GM18907 (cell line): Measurements from ENCODE around the gene ANKS1A.
A peak's percentile ranks its signal among the peaks of the same experiment; 100 is the strongest.
"Not testable (repeated sequence)": the region's sequence is repeated elsewhere in the genome, so short reads cannot be mapped to it uniquely, and the experiment has no call there.

ENCODE experiments used
- ATAC-seq: cut with Tn5 transposase; IDR thresholded peaks from one replicate; pipeline ENCODE4 v1.9.1; 2021; ENCODE audit warnings: mild to moderate bottlenecking, moderate library complexity; ENCODE audit not compliant: unreplicated experiment

Gene ANKS1A

GRCh38 chr6:34877869-34878485 is 11.1 kb upstream of the ANKS1A start:
- ATAC-seq = no peak

GRCh38 chr6:34884073-34884472 is 5.0 kb upstream of the ANKS1A start:
- not testable (repeated sequence) for ATAC-seq

GRCh38 chr6:34884996-34885395 is 4.1 kb upstream of the ANKS1A start:
- no peak for ATAC-seq

GRCh38 chr6:34885837-34886236 is 3.2 kb upstream of the ANKS1A start:
- ATAC-seq = not testable (repeated sequence)

GRCh38 chr6:34887753-34888513 is 1.1 kb upstream of the ANKS1A start, which contains the start of gene TAF11:
TSS of gene TAF11 (minus strand) at chr6:34888042. CDS start at chr6:34887957, 85 bp downstream.
- ATAC-seq = peak; percentile 79

GRCh38 chr6:34888514-34888856 is 570 bp upstream of the ANKS1A start:
- ATAC-seq = no peak

- ATAC-seq = no peak
These were observed 1.5 kb downstream of the ANKS1A start for GRCh38 chr6:34890533-34890925.

- ATAC-seq = no peak
These were observed 2.2 kb downstream of the ANKS1A start for GRCh38 chr6:34891296-34891695.

- ATAC-seq = no peak
These were observed 5.6 kb downstream of the ANKS1A start for GRCh38 chr6:34894693-34895092.

GRCh38 chr6:34897130-34897529 is 8.1 kb downstream of the ANKS1A start:
- ATAC-seq = no peak

GRCh38 chr6:34897716-34898115 is 8.7 kb downstream of the ANKS1A start:
- ATAC-seq = no peak

- not testable (repeated sequence) for ATAC-seq
These were observed 10.7 kb downstream of the ANKS1A start for GRCh38 chr6:34899748-34900147.

GRCh38 chr6:34900321-34901031 is 11.4 kb downstream of the ANKS1A start:
- ATAC-seq = no peak

- ATAC-seq = no peak
These were observed 12.9 kb downstream of the ANKS1A start for GRCh38 chr6:34901930-34902329.

- ATAC-seq = no peak
These were observed 16.0 kb downstream of the ANKS1A start for GRCh38 chr6:34904990-34905613.

- no peak for ATAC-seq
These were observed 17.8 kb downstream of the ANKS1A start for GRCh38 chr6:34906826-34907225.

- no peak for ATAC-seq
These were observed 19.1 kb downstream of the ANKS1A start for GRCh38 chr6:34908194-34908593.

- ATAC-seq = no peak
These were observed 20.3 kb downstream of the ANKS1A start for GRCh38 chr6:34909320-34909883.

- no peak for ATAC-seq
These were observed 22.8 kb downstream of the ANKS1A start for GRCh38 chr6:34911822-34912221.

GRCh38 chr6:34912715-34913464 is 23.8 kb downstream of the ANKS1A start:
- ATAC-seq = peak; percentile 74
